GM23338 (cell line): ENCODE measurements around the gene ZNF627.

Source experiments
- CTCF ChIP-seq, 2 experiments: fragments of 200-600 bp in 1 of 2; sonication (generic) in 1 of 2; conservative IDR thresholded peaks; 2 replicates each; pipeline versions ENCODE4 v1.5.1 to v1.6.1; 2016 to 2017; ENCODE audit warnings: antibody characterized with exemption in 2 of 2, low read depth in 2 of 2, mild to moderate bottlenecking in 2 of 2, moderate library complexity in 1 of 2
- POLR2AphosphoS5 ChIP-seq: IDR thresholded peaks from 2 replicates; pipeline ENCODE4 v1.6.1; 2016; ENCODE audit warnings: antibody characterized with exemption, low read depth

DNA sequence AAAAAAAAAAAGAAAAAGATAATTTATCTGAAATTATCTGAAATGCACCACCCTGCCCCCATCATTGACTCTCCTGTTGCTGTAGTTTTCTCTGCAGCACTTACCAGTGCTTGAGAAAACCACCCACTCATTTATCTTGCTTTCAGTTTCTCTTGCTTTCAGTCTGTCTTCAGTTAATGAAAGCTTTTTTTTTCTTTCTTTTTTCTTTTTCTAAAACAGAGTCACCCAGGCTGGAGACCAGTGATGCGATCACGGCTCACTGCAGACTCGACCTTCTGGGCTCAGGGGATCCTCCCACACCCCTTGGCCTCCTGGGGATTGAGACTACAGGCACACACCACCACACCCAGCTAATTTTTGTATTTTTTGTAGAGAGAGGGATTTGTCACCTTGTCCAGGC, 15.5 kb upstream of the ZNF627 start:
- TF ChIP-seq CTCF (conservative IDR thresholded peaks at IDR 0.05; ENCODE audit: low read depth in 2 of 2), result no peak
- TF ChIP-seq POLR2AphosphoS5, result no peak
